GM12873 (cell line): ENCODE results near the gene ZNF804B.

Experiments used
- CTCF ChIP-seq: IDR thresholded peaks from 2 replicates; pipeline ENCODE4 v1.5.1; 2012; ENCODE audit warnings: low read depth, mild to moderate bottlenecking, moderate library complexity, low read length, control low read depth; ENCODE audit not compliant: insufficient read depth; ENCODE audit errors: missing control alignments

Gene ZNF804B

GRCh38 chr7:88881136-88881535 is 121.6 kb downstream of the ZNF804B start:
- TF ChIP-seq CTCF = no peak

DNA sequence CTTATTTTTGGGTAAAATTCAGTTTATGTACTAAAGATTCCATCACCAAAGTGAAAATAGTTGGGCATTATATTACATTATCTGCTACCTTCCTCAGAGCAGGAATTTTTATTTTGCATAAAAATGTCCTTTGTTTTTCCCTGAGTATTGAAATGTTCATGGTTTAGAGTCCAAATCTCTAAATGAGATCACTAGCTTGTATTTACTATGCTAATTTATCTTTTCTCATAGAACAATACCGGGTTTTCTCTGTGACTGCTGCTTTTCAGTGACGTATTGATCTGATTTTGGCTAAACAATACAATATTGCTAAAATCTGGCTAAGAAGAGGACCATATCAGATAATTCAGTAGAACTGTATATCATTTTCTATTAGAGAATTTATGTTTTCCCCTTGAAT is 125.6 kb downstream of the ZNF804B start:
- TF ChIP-seq CTCF = no peak

DNA sequence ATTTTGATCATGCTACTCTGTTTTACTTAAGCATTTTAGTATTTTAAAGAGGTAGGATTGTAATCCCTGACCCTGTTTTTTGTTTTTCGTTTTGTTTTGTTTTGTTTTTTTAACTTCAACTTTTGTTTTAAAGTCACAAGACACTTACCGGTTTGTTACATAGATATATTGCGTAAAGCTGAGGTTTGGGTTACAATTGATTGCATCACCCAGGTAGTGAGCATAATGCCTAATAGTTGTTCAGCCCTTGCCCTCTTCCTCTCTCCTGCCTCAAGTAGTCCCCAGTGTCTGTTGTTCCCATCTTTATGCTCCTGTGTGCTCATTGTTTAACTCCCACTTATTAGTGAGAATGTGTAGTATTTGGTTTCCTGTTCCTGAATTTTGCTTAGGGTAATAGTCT is 129.2 kb downstream of the ZNF804B start:
- TF ChIP-seq CTCF = no peak

DNA sequence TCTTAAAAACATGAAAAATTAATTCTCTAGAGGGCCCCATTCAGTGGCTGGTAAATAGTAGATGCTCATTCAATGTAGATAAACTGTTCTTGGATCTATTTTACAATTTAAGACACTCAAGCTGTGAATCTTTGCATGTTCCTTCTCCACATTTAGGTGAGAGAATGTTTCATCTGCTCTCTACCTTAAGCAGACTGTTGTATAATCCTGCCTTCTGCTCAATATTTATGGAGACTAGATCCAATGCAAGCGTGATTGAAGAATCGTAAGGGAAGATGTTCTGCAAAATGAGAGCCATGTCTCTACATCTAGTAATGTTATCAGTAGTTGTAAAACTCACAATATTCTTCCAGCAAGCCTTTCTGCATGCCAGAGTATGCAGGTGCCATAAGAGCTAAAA is 151.0 kb downstream of the ZNF804B start:
- no peak for TF ChIP-seq CTCF

DNA sequence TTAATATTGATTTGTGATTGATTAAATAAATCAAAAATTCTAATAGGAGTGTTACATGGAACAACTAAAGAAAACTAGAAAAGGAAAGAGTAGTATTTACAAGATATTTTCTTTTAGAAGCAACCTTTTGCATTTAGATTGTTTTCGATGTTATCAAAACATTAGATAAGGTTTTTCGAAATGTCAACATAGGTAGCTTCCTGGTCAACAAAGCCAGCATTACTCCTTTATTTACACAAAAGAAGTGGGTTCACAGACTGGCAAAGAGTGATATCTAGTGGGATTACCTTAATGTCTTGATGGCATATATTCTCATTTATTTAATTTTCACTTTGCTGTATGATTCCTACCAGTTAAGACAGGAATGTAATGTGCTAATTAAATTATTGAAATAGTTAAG is 153.4 kb downstream of the ZNF804B start:
- no peak for TF ChIP-seq CTCF

GRCh38 chr7:88915615-88916014 is 156.1 kb downstream of the ZNF804B start:
- no peak for TF ChIP-seq CTCF

- no peak for TF ChIP-seq CTCF
These were observed 160.1 kb downstream of the ZNF804B start for GRCh38 chr7:88919478-88920131.
